NCI-H2196 (cell line): Measurements from ENCODE around the gene ATF7IP2.
"Not testable (repeated sequence)": the region's sequence is repeated elsewhere in the genome, so short reads cannot be mapped to it uniquely, and the experiment has no call there.

Experiments used
- DNase-seq: peaks from one replicate; lab custom pipeline; 2025; ENCODE audit not compliant: unreplicated experiment; lab: John Stamatoyannopoulos, UW

The ATF7IP2 gene

GRCh38 chr16:10452208-10453158 is 66.6 kb downstream of the ATF7IP2 start:
- not testable (repeated sequence) for DNase-seq

- DNase-seq: no peak
Observed at GRCh38 chr16:10453159-10453510, 67.3 kb downstream of the ATF7IP2 start.

GRCh38 chr16:10465821-10466220 is 80.0 kb downstream of the ATF7IP2 start:
- DNase-seq: no peak

- DNase-seq: no peak
Observed at GRCh38 chr16:10466313-10466712, 80.5 kb downstream of the ATF7IP2 start.

GRCh38 chr16:10466861-10467260 is 81.0 kb downstream of the ATF7IP2 start:
- DNase-seq: no peak

GRCh38 chr16:10476636-10477035 is 90.8 kb downstream of the ATF7IP2 start:
- not testable (repeated sequence) for DNase-seq

GRCh38 chr16:10480151-10480550 is 94.3 kb downstream of the ATF7IP2 start:
- no peak for DNase-seq

- DNase-seq: no peak
Observed at GRCh38 chr16:10485159-10485558, 99.3 kb downstream of the ATF7IP2 start.

- DNase-seq: no peak
Observed at GRCh38 chr16:10485698-10486382, 100.0 kb downstream of the ATF7IP2 start.

- DNase-seq: no peak
Observed at GRCh38 chr16:10490141-10490540, 104.3 kb downstream of the ATF7IP2 start.

GRCh38 chr16:10493276-10493675 is 107.4 kb downstream of the ATF7IP2 start:
- DNase-seq: no peak

GRCh38 chr16:10494343-10495030 is 108.6 kb downstream of the ATF7IP2 start:
- no peak for DNase-seq

GRCh38 chr16:10495031-10495345 is 109.1 kb downstream of the ATF7IP2 start:
- no peak for DNase-seq

- no peak for DNase-seq
Observed at GRCh38 chr16:10497132-10498101, 111.6 kb downstream of the ATF7IP2 start.

- DNase-seq: no peak
Observed at GRCh38 chr16:10500582-10500981, 114.7 kb downstream of the ATF7IP2 start.

GRCh38 chr16:10501016-10501607 is 115.3 kb downstream of the ATF7IP2 start:
- DNase-seq: no peak

GRCh38 chr16:10502776-10503175 is 116.9 kb downstream of the ATF7IP2 start:
- DNase-seq: no peak

- DNase-seq: no peak
Observed at GRCh38 chr16:10504404-10504885, 118.6 kb downstream of the ATF7IP2 start.

- not testable (repeated sequence) for DNase-seq
Observed at GRCh38 chr16:10505286-10505685, 119.4 kb downstream of the ATF7IP2 start.

GRCh38 chr16:10509534-10510025 is 123.7 kb downstream of the ATF7IP2 start:
- peak; percentile 78 for DNase-seq
